H1 (cell line): ENCODE results near the gene SH2D2A. TPM values are rescaled to one million over a fixed set of nuclear protein-coding genes. Genes with fewer than 3 reads are reported as not detected.

Experiments
- EP300 ChIP-seq, 2 experiments: IDR thresholded peaks; 1 replicate in 1 of 2; 2 replicates in 1 of 2; pipeline ENCODE4 v1.6.1; 2011 to 2012; ENCODE audit warnings: low read depth in 2 of 2, low read length in 2 of 2, mild to moderate bottlenecking in 2 of 2, borderline replicate concordance in 1 of 2, inconsistent platforms in 1 of 2, moderate library complexity in 1 of 2
- HDAC6 ChIP-seq: IDR thresholded peaks from one replicate; pipeline ENCODE4 v1.7.1; 2012; ENCODE audit warnings: low read depth, mild to moderate bottlenecking, inconsistent platforms, low read length, moderate library complexity
- KDM1A ChIP-seq: fragments of 200-600, 300-600 bp; sonication (generic); IDR thresholded peaks from 2 replicates; pipeline ENCODE4 v1.7.1; 2016; ENCODE audit warnings: mild to moderate bottlenecking, low read length, borderline replicate concordance
- PHF8 ChIP-seq: fragments of 200-600 bp; sonication (generic); conservative IDR thresholded peaks from 2 replicates; pipeline ENCODE4 v1.7.1; 2012; ENCODE audit warnings: low read depth, mild to moderate bottlenecking, inconsistent platforms, low read length, moderate library complexity
- RFX5 ChIP-seq: IDR thresholded peaks from 2 replicates; pipeline ENCODE4 v1.6.1; 2011; ENCODE audit warnings: low read depth, low read length, improper control_type of control experiment, borderline replicate concordance
- polyA plus RNA-seq, 7 experiments: library from polyadenylated mRNA; depleted of rRNA in 3 of 7; stranded (reverse) in 5 of 7; unstranded in 2 of 7; fragments of >200 nt in 5 of 7; fragments of 200-250 nt in 2 of 7; gene quantifications; 1 replicate in 5 of 7; 2 replicates in 1 of 7; 4 replicates in 1 of 7; pipeline versions ENCODE4 v1.2.1 to v1.2.3, GENCODE V29; 2011 to 2013; ENCODE audit warnings: missing spikeins in 2 of 7, mixed read lengths in 2 of 7
- total RNA-seq: library from RNA; stranded (reverse); fragmentation: NEBNext Ultra II Directional; extraction: Animal tissue kit (Norgen Biotek cat#: 25700); gene quantifications from 2 replicates; pipeline ENCODE4 v1.2.1, GENCODE V29; 2021
- TF ChIP-seq, protein P1 (sequence below): IDR thresholded peaks from 2 replicates; pipeline ENCODE4 v1.6.1; 2012; ENCODE audit warnings: inconsistent platforms

Gene SH2D2A
- total and polyA plus RNA-seq, 2 of the 8 experiments (the other 6 are each of a cell fraction or from before 2014, with no cell fraction given) = 3.3 to 7.9 TPM

DNA sequence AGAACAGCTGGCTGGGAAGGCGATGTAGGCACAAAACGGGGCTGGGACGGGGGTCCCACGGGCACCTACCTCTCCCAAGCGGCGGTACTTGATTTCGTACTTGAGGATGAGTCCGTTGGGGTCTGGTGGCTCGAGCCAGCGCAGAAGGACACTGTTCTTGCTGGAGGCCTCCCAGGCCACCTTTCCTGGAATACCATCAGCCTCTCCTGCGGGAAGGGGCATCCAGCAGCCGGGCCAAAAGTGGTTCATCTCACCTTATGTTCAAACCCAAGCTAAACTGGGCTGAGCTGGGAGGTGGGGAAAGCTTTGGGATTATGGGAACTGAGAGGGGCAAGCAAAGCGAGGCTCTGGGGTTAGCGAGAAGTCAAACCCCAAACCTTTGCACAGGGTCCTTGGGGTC lies 28.0 kb upstream of the SH2D2A start (continued):
- TF ChIP-seq EP300 (IDR thresholded peaks at IDR 0.05; ENCODE audit: borderline replicate concordance in 1 of 2, low read depth in 2 of 2, low read length in 2 of 2) = no peak
- TF ChIP-seq PHF8 = no peak
- TF ChIP-seq, protein P1, sequence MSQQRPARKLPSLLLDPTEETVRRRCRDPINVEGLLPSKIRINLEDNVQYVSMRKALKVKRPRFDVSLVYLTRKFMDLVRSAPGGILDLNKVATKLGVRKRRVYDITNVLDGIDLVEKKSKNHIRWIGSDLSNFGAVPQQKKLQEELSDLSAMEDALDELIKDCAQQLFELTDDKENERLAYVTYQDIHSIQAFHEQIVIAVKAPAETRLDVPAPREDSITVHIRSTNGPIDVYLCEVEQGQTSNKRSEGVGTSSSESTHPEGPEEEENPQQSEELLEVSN = no peak
- no peak for TF ChIP-seq HDAC6
- no peak for TF ChIP-seq RFX5
- TF ChIP-seq KDM1A = no peak
